HCT116 (cell line): Measurements from ENCODE around the gene ARL5C.

Source experiments
- CEBPB ChIP-seq: IDR thresholded peaks from 2 replicates; pipeline ENCODE4 v1.6.1; 2012; ENCODE audit warnings: low read depth
- CTCF ChIP-seq, 3 experiments: fragments of 200-600 bp in 1 of 3; sonication (generic) in 1 of 3; IDR thresholded peaks in 2 of 3; conservative IDR thresholded peaks in 1 of 3; 2 replicates each; pipeline ENCODE4 v1.5.1; 2012 to 2017; ENCODE audit warnings: low read depth in 2 of 3, low read length in 2 of 3, antibody characterized with exemption in 1 of 3, borderline replicate concordance in 1 of 3, control low read depth in 1 of 3, mild to moderate bottlenecking in 1 of 3, mixed read lengths in 1 of 3, mixed run types in 1 of 3, moderate library complexity in 1 of 3; ENCODE audit not compliant: insufficient read depth in 1 of 3
- EZH2 ChIP-seq: fragments of 200-600 bp; sonication (generic); IDR thresholded peaks from 2 replicates; pipeline ENCODE4 v1.6.1; 2017; ENCODE audit warnings: antibody characterized with exemption, mixed run types
- JUND ChIP-seq: IDR thresholded peaks from 2 replicates; pipeline ENCODE4 v1.6.1; 2012
- MAX ChIP-seq: IDR thresholded peaks from 2 replicates; pipeline ENCODE4 v1.6.1; 2012
- POLR2A ChIP-seq: IDR thresholded peaks from 2 replicates; pipeline ENCODE4 v1.7.0; 2011; ENCODE audit warnings: borderline replicate concordance; ENCODE audit not compliant: insufficient read depth, insufficient read length; ENCODE audit errors: extremely low read depth
- RAD21 ChIP-seq: IDR thresholded peaks from 2 replicates; pipeline ENCODE4 v1.6.1; 2012; ENCODE audit warnings: low read depth, mild to moderate bottlenecking
- REST ChIP-seq: IDR thresholded peaks from 2 replicates; pipeline ENCODE4 v1.6.1; 2012; ENCODE audit warnings: low read depth
- SIN3A ChIP-seq: IDR thresholded peaks from 2 replicates; pipeline ENCODE4 v1.6.1; 2012; ENCODE audit warnings: low read depth
- YY1 ChIP-seq: IDR thresholded peaks from 2 replicates; pipeline ENCODE4 v1.6.1; 2011; ENCODE audit warnings: low read length, low read depth, moderate library complexity, mild to moderate bottlenecking; ENCODE audit not compliant: insufficient replicate concordance; ENCODE audit errors: extremely low read depth
- ZNF274 ChIP-seq: fragments of 200-500 bp; sonication (Bioruptor generic); IDR thresholded peaks from 2 replicates; pipeline ENCODE4 v1.6.1; 2014; ENCODE audit warnings: mild to moderate bottlenecking, low read depth, low read length, inconsistent platforms

- TF ChIP-seq CTCF (IDR thresholded peaks at IDR 0.05 in 2 of 3, conservative IDR thresholded peaks at IDR 0.05 in 1 of 3; ENCODE audit: borderline replicate concordance in 1 of 3, insufficient read depth in 1 of 3, low read depth in 2 of 3, low read length in 2 of 3) (no peak), POLR2A (no peak), EZH2 (no peak), ZNF274 (no peak), YY1 (no peak), MAX (no peak), REST (no peak), RAD21 (no peak), SIN3A (no peak), JUND (no peak), CEBPB (no peak)
Measured at GRCh38 chr17:39169518-39169917, 3.6 kb upstream of the ARL5C start.
